Measurements from ENCODE around the gene RGS12.

Gene RGS12

GRCh38 chr4:3267576-3268394 lies 25.0 kb upstream of the RGS12 start:
- no peak for DNase-seq (ENCODE audit: low read depth, low spot score)
- WGBS (ENCODE audit: insufficient coverage, insufficient read length), result no CpG with 5 or more reads among the region's 18 CpGs

GRCh38 chr4:3268395-3269104 lies 24.3 kb upstream of the RGS12 start:
- Histone ChIP-seq H3K4me3 (ENCODE audit: low read length) (no peak overlapping the region), H3K36me3 (ENCODE audit: control insufficient read depth, insufficient read depth, low read length) (no peaks in the 10 kb centered on the region), H3K4me1 (ENCODE audit: control insufficient read depth, insufficient read depth, low read length) (peaks cover 5% of the 10 kb centered on the region; the same call in 1 of the 2 replicates), H3K27ac (ENCODE audit: low read length) (no peak overlapping the region), H3K27me3 (ENCODE audit: control insufficient read depth, insufficient read depth, low read length) (no peaks in the 10 kb centered on the region), H3K9me3 (ENCODE audit: control insufficient read depth, insufficient read depth, low read length) (no peaks in the 10 kb centered on the region)
- DNase-seq (ENCODE audit: low read depth, low spot score), result no peak
- no CpG with 5 or more reads among the region's 17 CpGs for WGBS (ENCODE audit: insufficient coverage, insufficient read length)

More at GRCh38 chr4:3267576-3268394, 25.0 kb upstream of the RGS12 start:
- Histone ChIP-seq H3K27ac (ENCODE audit: low read length) (no peak overlapping the region), H3K9me3 (ENCODE audit: control insufficient read depth, insufficient read depth, low read length) (no peaks in the 10 kb centered on the region), H3K36me3 (ENCODE audit: control insufficient read depth, insufficient read depth, low read length) (no peaks in the 10 kb centered on the region), H3K4me3 (ENCODE audit: low read length) (no peak overlapping the region), H3K4me1 (ENCODE audit: control insufficient read depth, insufficient read depth, low read length) (peaks cover 5% of the 10 kb centered on the region; the same call in 1 of the 2 replicates), H3K27me3 (ENCODE audit: control insufficient read depth, insufficient read depth, low read length) (no peaks in the 10 kb centered on the region)

DNA sequence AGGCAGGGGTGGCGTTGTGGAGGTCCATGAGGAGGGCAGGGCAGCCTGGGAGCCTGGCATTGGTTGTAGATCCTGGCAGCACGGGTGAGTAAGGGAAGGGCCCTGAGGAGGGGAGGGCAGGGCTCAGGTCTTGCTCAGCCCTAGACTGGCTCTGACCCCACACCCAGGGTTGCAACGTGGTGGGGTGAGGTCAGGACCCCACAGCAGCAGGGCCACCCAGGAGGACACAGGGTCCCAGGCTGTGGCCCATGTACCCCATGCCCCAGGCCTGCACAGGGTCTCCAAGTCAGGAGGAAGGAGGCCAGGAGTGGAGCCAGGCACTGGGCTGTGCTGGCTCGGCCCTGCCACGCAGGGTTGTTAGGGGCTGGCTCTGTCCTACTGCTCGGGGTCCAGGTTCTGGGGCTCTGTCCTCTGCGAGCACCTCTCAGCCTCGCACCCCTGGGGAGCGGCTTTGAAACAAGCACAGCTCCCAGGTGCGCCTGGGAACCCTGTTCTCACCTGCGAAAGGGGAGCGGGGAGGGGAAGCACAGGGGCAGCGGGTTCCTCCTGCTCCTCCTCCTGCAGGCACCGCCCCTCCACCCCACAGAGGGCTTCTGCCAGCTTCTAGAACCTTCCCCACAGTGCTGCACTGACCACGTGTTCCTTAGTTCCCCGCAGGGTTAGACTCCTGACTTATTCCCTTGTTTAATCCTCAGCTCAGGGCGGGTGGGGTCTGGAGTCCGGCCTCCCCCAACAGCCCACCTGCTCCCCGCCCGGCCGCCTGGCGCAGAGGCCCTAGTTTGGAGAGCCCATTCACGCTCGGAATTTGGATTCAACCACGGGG lies 23.5 kb upstream of the RGS12 start:
- Histone ChIP-seq H3K36me3 (ENCODE audit: control insufficient read depth, insufficient read depth, low read length) (no peaks in the 10 kb centered on the region), H3K4me3 (ENCODE audit: low read length) (no peak overlapping the region), H3K27ac (ENCODE audit: low read length) (no peak overlapping the region), H3K27me3 (ENCODE audit: control insufficient read depth, insufficient read depth, low read length) (no peaks in the 10 kb centered on the region), H3K4me1 (ENCODE audit: control insufficient read depth, insufficient read depth, low read length) (peaks cover 5% of the 10 kb centered on the region; the same call in 1 of the 2 replicates), H3K9me3 (ENCODE audit: control insufficient read depth, insufficient read depth, low read length) (no peaks in the 10 kb centered on the region)
- DNase-seq (ENCODE audit: low read depth, low spot score), result no peak
- no CpG with 5 or more reads among the region's 25 CpGs for WGBS (ENCODE audit: insufficient coverage, insufficient read length)

- peaks cover 5% of the 10 kb centered on the region; the same call in 1 of the 2 replicates for H3K4me1 ChIP-seq (ENCODE audit: control insufficient read depth, insufficient read depth, low read length)
- H3K36me3 ChIP-seq (ENCODE audit: control insufficient read depth, insufficient read depth, low read length), result no peaks in the 10 kb centered on the region
- no peak overlapping the region for H3K27ac ChIP-seq (ENCODE audit: low read length)
- DNase-seq (ENCODE audit: low read depth, low spot score), result no peak
- no CpG with 5 or more reads among the region's 17 CpGs for WGBS (ENCODE audit: insufficient coverage, insufficient read length)
- H3K27me3 ChIP-seq (ENCODE audit: control insufficient read depth, insufficient read depth, low read length), result no peaks in the 10 kb centered on the region
- H3K4me3 ChIP-seq (ENCODE audit: low read length), result no peak overlapping the region
- H3K9me3 ChIP-seq (ENCODE audit: control insufficient read depth, insufficient read depth, low read length), result no peaks in the 10 kb centered on the region
Observed at GRCh38 chr4:3269991-3270611, 22.7 kb upstream of the RGS12 start.

DNA sequence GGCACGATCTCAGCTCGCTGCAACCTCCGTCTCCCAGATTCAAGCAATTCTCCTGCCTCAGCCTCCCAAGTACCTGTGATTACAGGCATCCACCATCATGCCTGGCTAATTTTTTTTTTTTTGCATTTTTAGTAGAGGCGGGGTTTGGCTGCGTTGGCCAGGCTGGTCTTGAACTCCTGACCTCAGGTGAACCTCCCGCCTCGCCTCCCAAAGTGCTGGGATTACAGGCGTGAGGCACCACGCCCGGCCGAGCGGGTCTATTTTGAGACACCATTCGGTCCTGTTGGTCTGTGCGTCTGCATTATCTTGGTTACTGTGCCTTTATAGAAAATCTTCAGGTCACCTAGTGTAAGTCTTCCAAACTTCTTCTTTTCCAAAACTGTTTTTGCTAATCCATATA lies 21.7 kb upstream of the RGS12 start:
- no peaks in the 10 kb centered on the region for H3K27me3 ChIP-seq (ENCODE audit: control insufficient read depth, insufficient read depth, low read length)
- H3K4me1 ChIP-seq (ENCODE audit: control insufficient read depth, insufficient read depth, low read length), result peaks cover 5% of the 10 kb centered on the region; the same call in 1 of the 2 replicates
- no peak for DNase-seq (ENCODE audit: low read depth, low spot score)
- H3K4me3 ChIP-seq (ENCODE audit: low read length), result no peak overlapping the region
- no peaks in the 10 kb centered on the region for H3K9me3 ChIP-seq (ENCODE audit: control insufficient read depth, insufficient read depth, low read length)
- H3K36me3 ChIP-seq (ENCODE audit: control insufficient read depth, insufficient read depth, low read length), result no peaks in the 10 kb centered on the region
- no peak overlapping the region for H3K27ac ChIP-seq (ENCODE audit: low read length)
- no CpG with 5 or more reads among the region's 14 CpGs for WGBS (ENCODE audit: insufficient coverage, insufficient read length)

GRCh38 chr4:3276986-3277385 lies 15.8 kb upstream of the RGS12 start:
- Histone ChIP-seq H3K36me3 (ENCODE audit: control insufficient read depth, insufficient read depth, low read length) (no peaks in the 10 kb centered on the region), H3K4me1 (ENCODE audit: control insufficient read depth, insufficient read depth, low read length) (no peaks in the 10 kb centered on the region), H3K27ac (ENCODE audit: low read length) (no peak overlapping the region), H3K9me3 (ENCODE audit: control insufficient read depth, insufficient read depth, low read length) (no peaks in the 10 kb centered on the region), H3K27me3 (ENCODE audit: control insufficient read depth, insufficient read depth, low read length) (no peaks in the 10 kb centered on the region), H3K4me3 (ENCODE audit: low read length) (no peak overlapping the region)
- no peak for DNase-seq (ENCODE audit: low read depth, low spot score)
- WGBS (ENCODE audit: insufficient coverage, insufficient read length), result no CpG with 5 or more reads among the region's 9 CpGs

- H3K4me3 ChIP-seq (ENCODE audit: low read length), result no peak overlapping the region
- no peaks in the 10 kb centered on the region for H3K36me3 ChIP-seq (ENCODE audit: control insufficient read depth, insufficient read depth, low read length)
- WGBS (ENCODE audit: insufficient coverage, insufficient read length), result no CpG with 5 or more reads among the region's 3 CpGs
- no peaks in the 10 kb centered on the region for H3K4me1 ChIP-seq (ENCODE audit: control insufficient read depth, insufficient read depth, low read length)
- no peak overlapping the region for H3K27ac ChIP-seq (ENCODE audit: low read length)
- DNase-seq (ENCODE audit: low read depth, low spot score), result no peak
- no peaks in the 10 kb centered on the region for H3K9me3 ChIP-seq (ENCODE audit: control insufficient read depth, insufficient read depth, low read length)
- no peaks in the 10 kb centered on the region for H3K27me3 ChIP-seq (ENCODE audit: control insufficient read depth, insufficient read depth, low read length)
Observed at GRCh38 chr4:3280466-3280865, 12.4 kb upstream of the RGS12 start.

GRCh38 chr4:3283483-3283882 lies 9.3 kb upstream of the RGS12 start:
- no peaks in the 10 kb centered on the region; the same call in 1 of the 2 replicates for H3K36me3 ChIP-seq (ENCODE audit: control insufficient read depth, insufficient read depth, low read length)
- no peak for DNase-seq (ENCODE audit: low read depth, low spot score)
- no peaks in the 10 kb centered on the region for H3K27me3 ChIP-seq (ENCODE audit: control insufficient read depth, insufficient read depth, low read length)
- H3K9me3 ChIP-seq (ENCODE audit: control insufficient read depth, insufficient read depth, low read length), result no peaks in the 10 kb centered on the region
- H3K4me3 ChIP-seq (ENCODE audit: low read length), result no peak overlapping the region
- WGBS (ENCODE audit: insufficient coverage, insufficient read length), result no CpG with 5 or more reads among the region's 6 CpGs
- no peak overlapping the region for H3K27ac ChIP-seq (ENCODE audit: low read length)
- H3K4me1 ChIP-seq (ENCODE audit: control insufficient read depth, insufficient read depth, low read length), result no peaks in the 10 kb centered on the region

DNA sequence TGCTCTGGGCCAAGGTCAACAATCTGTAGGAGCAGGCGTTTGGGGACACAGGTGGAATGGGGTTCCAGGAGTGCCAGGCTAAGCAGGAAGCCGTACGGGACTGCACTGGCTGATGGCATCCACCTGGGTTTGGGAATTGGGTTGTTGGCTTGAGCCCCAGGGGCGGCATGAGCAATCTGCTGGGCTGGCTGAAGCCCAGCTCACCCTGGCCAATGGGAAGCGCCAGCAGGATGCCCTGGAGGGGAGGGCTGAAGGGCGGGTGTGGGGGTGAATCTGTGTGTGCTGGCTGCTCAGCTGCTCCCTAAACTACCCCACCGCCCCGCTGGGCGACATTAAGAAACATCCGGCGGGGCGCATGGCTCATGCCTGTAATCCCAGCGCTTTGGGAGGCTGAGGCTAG lies 8.9 kb upstream of the RGS12 start:
- H3K9me3 ChIP-seq (ENCODE audit: control insufficient read depth, insufficient read depth, low read length), result no peaks in the 10 kb centered on the region
- no peak for DNase-seq (ENCODE audit: low read depth, low spot score)
- WGBS (ENCODE audit: insufficient coverage, insufficient read length), result no CpG with 5 or more reads among the region's 13 CpGs

More for the DNA sequence above, 8.9 kb upstream of the RGS12 start:
- Histone ChIP-seq H3K4me3 (ENCODE audit: low read length) (no peak overlapping the region), H3K36me3 (ENCODE audit: control insufficient read depth, insufficient read depth, low read length) (no peaks in the 10 kb centered on the region; the same call in 1 of the 2 replicates), H3K27ac (ENCODE audit: low read length) (no peak overlapping the region), H3K4me1 (ENCODE audit: control insufficient read depth, insufficient read depth, low read length) (no peaks in the 10 kb centered on the region; the same call in 1 of the 2 replicates), H3K27me3 (ENCODE audit: control insufficient read depth, insufficient read depth, low read length) (no peaks in the 10 kb centered on the region)
